IMR-90 (cell line): ENCODE measurements around the gene MACROD1.

Source experiments
- MXI1 ChIP-seq: IDR thresholded peaks from 2 replicates; pipeline ENCODE4 v1.6.1; 2012; ENCODE audit warnings: low read depth, mild to moderate bottlenecking, low read length, moderate library complexity, borderline replicate concordance
- POLR2A ChIP-seq: IDR thresholded peaks from 2 replicates; pipeline ENCODE4 v1.6.1; 2012; ENCODE audit warnings: mild to moderate bottlenecking, low read depth, low read length
- TF ChIP-seq, protein P1 (sequence below): conservative IDR thresholded peaks from 2 replicates; pipeline ENCODE4 v1.5.1; 2012; ENCODE audit warnings: mild to moderate bottlenecking, low read depth, low read length, improper control_type of control experiment

- no peak for TF ChIP-seq POLR2A
- TF ChIP-seq, protein P1, sequence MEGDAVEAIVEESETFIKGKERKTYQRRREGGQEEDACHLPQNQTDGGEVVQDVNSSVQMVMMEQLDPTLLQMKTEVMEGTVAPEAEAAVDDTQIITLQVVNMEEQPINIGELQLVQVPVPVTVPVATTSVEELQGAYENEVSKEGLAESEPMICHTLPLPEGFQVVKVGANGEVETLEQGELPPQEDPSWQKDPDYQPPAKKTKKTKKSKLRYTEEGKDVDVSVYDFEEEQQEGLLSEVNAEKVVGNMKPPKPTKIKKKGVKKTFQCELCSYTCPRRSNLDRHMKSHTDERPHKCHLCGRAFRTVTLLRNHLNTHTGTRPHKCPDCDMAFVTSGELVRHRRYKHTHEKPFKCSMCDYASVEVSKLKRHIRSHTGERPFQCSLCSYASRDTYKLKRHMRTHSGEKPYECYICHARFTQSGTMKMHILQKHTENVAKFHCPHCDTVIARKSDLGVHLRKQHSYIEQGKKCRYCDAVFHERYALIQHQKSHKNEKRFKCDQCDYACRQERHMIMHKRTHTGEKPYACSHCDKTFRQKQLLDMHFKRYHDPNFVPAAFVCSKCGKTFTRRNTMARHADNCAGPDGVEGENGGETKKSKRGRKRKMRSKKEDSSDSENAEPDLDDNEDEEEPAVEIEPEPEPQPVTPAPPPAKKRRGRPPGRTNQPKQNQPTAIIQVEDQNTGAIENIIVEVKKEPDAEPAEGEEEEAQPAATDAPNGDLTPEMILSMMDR: no peak
- no peak for TF ChIP-seq MXI1
Measured at GRCh38 chr11:64018310-64018709, 147.6 kb downstream of the MACROD1 start.
